Mesodermal cell (in vitro differentiated cells): ENCODE measurements around the gene ARPP21.

ENCODE experiments used
- H3K27ac ChIP-seq: 2 replicates; pipeline ENCODE4 v1.7.0; 2013; ENCODE audit warnings: mild to moderate bottlenecking, low read depth, low read length, moderate library complexity; ENCODE audit not compliant: severe bottlenecking
- H3K36me3 ChIP-seq: 2 replicates; pipeline ENCODE4 v1.7.1; 2013; ENCODE audit warnings: mild to moderate bottlenecking, low read length, moderate library complexity; ENCODE audit not compliant: control insufficient read depth, insufficient read depth
- H3K4me1 ChIP-seq: one replicate; pipeline ENCODE4 v1.7.1; 2013; ENCODE audit warnings: mild to moderate bottlenecking, low read length; ENCODE audit not compliant: insufficient read depth, control insufficient read depth, poor library complexity, severe bottlenecking
- H3K4me3 ChIP-seq: 2 replicates; pipeline ENCODE4 v1.7.0; 2013; ENCODE audit warnings: low read length, control low read depth, mild to moderate bottlenecking; ENCODE audit not compliant: insufficient read depth, poor library complexity, severe bottlenecking; ENCODE audit errors: extremely low read depth
- H3K9me3 ChIP-seq: 2 replicates; pipeline ENCODE4 v1.7.1; 2013; ENCODE audit warnings: mild to moderate bottlenecking, low read length, moderate library complexity; ENCODE audit not compliant: control insufficient read depth
- WGBS, 2 experiments: methylation state at CpG; one replicate each; pipeline ENCODE4 v1.1.5; 2013; ENCODE audit warnings: missing lambda C conversion rate in 2 of 2; ENCODE audit not compliant: insufficient coverage in 2 of 2; 5-methylcytosine and 5-hydroxymethylcytosine counted together

Gene ARPP21

DNA sequence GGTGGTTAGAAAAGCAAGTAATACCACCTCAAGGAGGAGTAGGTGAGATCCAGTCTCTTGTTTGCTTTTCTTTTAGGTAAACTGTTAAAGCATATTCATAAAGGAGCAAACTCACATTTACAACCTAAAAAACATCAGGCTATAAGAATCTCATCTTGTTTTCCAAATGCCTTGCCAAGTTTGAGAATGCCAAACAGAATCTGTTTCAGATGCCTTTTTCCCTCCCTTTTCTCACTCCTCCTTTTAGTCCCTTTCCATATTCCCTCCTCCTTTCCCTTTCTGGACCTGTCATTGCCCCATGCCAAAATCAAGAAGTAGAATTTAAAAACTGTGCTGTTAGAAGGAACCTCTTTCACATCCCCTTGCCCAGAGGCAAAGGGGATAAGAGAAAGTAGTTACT lies 140.3 kb downstream of the ARPP21 start:
- Histone ChIP-seq H3K4me1 (no peaks in the 10 kb centered on the region), H3K36me3 (no peaks in the 10 kb centered on the region), H3K27ac (no peak overlapping the region), H3K9me3 (no peaks in the 10 kb centered on the region), H3K4me3 (no peak overlapping the region)

DNA sequence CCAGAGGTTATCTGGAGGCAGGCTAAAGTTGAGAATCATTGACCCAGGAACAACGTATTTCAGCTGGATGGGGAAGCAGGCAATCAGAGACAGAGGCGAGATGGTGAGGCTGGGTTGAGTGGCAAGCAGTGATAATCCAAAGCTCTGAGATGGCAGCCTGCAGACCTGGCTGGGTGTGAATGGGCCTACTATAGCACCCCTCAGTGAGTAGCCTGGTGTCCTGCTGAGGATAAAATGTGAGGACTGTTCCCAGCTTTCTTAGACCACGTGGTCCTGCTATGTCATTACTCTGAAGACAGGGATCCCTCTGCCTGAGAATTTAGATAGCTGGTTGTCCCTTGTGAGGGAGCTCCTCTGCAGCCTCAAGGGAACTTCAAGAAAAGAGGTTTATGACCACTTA lies 141.5 kb downstream of the ARPP21 start:
- Histone ChIP-seq H3K4me3 (no peak overlapping the region), H3K9me3 (no peaks in the 10 kb centered on the region), H3K4me1 (no peaks in the 10 kb centered on the region), H3K27ac (no peak overlapping the region), H3K36me3 (no peaks in the 10 kb centered on the region)
- WGBS, 2 experiments: 69% methylated on average over 2 to 3 of the region's 3 CpGs

DNA sequence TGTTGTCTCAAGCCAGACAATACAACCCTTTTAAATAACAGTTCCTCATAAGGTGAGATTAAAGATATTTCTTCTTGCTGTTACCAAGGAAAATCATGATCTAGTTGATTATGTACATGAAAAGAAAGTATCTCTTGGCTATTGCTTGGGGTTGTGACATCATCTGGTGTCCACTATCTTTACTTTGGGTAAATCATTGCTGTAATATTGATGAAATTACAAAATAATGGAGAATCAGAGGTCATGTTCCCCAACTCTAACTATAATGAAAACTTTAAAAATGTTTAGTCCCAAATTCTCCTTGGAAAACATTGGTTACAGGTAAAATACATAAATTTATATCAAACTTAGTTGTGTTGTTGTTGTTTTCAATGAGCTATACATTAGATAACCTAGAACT lies 142.2 kb downstream of the ARPP21 start:
- no peaks in the 10 kb centered on the region for H3K9me3 ChIP-seq
- no peaks in the 10 kb centered on the region for H3K4me1 ChIP-seq
- no peak overlapping the region for H3K27ac ChIP-seq
- H3K36me3 ChIP-seq: no peaks in the 10 kb centered on the region
- no peak overlapping the region for H3K4me3 ChIP-seq

DNA sequence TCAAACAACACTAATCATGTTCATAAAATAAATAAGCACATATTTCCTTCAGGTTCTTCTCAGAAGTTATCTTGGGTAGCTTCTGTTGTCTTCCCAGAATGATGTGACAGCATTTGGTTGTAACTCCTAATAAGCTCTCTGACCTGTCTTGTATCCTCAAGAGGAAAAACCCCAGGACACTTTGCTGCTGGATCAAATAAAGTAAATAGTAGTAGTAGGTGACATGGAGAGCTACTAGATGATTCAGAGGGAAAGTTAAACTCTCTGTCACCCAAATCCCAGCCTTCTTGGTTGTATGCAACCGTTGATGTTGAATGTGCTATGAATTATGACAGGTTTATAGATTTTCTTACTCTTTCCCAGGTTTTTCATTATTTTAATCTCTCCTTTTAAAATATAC lies 143.0 kb downstream of the ARPP21 start:
- Histone ChIP-seq H3K9me3 (no peaks in the 10 kb centered on the region), H3K36me3 (no peaks in the 10 kb centered on the region), H3K4me1 (no peaks in the 10 kb centered on the region), H3K4me3 (no peak overlapping the region), H3K27ac (no peak overlapping the region)
- WGBS, 2 experiments: no CpG with 5 or more reads among the region's 1 CpG

DNA sequence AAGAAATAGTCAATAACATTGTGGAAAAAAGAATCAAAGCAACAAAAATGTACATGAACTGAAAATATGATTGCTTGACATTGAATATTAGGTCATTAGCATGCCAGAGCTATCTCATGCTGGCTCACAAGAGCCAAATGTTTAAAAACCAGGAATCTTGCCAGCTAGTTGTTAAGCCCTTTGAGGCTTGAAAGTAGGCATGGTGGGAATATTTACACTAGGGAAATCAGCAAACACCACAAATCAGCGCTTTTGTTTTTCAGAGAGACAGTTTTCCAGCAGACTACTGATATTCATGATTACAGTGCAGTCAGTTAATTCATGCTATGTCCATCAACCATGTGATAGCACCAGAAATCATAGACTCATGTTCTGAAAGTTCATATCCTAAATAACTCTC lies 144.8 kb downstream of the ARPP21 start:
- 90 to 100% methylated on average over 1 of the region's 1 CpG for WGBS, 2 experiments
- H3K27ac ChIP-seq: no peak overlapping the region
- no peak overlapping the region for H3K4me3 ChIP-seq
- no peaks in the 10 kb centered on the region for H3K36me3 ChIP-seq
- H3K4me1 ChIP-seq: no peaks in the 10 kb centered on the region
- H3K9me3 ChIP-seq: no peaks in the 10 kb centered on the region

DNA sequence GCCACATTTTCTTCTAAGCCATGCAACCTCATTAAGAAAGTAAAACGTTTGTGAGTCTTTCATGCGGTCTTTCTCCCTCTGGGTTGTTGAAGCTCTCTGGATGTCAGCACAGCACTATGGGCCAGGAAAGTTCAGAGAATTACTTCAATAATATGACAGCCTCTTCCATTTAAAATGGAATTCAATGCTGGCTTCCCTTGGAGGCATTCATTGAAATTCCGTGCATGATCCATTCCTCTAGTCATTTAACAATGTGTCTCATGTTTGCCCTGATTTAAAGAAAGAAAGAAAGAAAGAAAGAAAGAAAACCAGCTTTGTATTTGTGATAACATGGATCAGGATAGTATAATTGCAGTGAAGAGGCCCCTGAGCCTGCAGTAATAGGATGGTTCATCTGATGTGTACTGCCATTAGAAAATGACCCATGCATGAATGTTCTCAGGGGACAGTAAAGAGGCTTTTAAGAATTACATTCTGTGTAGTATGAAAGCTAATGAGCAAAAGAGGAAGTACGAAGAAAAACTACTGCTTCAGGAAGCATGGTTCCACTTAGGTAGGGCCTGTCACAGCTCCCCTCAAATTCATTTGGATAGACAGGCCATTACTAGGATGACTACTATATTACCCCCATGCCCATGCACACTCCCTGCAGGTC lies 146.0 kb downstream of the ARPP21 start:
- Histone ChIP-seq H3K27ac (no peak overlapping the region), H3K4me3 (no peak overlapping the region), H3K9me3 (no peaks in the 10 kb centered on the region), H3K4me1 (no peaks in the 10 kb centered on the region), H3K36me3 (no peaks in the 10 kb centered on the region)
- 100% methylated on average over 2 of the region's 4 CpGs for WGBS, 2 experiments

DNA sequence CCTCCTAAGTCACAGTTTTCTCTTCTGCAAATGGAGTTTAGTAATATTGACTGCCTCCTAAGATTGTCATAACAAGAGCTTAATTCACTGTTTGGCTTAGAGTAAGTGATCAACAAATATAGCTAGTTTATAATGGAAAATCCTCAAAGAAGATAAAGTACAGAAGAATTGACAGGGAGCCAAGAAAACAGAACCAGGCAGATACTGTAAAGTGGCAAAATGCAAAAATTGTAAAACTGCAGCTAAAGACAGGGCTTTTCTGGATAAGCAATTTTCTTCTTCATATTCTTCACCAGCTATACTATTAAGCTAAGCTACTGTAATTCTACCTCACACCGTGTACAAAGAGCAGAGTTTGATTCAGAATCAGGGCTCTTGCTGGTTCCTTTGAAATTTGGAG lies 148.6 kb downstream of the ARPP21 start:
- Histone ChIP-seq H3K27ac (no peak overlapping the region), H3K9me3 (no peaks in the 10 kb centered on the region), H3K4me3 (no peak overlapping the region), H3K36me3 (no peaks in the 10 kb centered on the region), H3K4me1 (no peaks in the 10 kb centered on the region)
- no CpG with 5 or more reads among the region's 1 CpG for WGBS, 2 experiments

DNA sequence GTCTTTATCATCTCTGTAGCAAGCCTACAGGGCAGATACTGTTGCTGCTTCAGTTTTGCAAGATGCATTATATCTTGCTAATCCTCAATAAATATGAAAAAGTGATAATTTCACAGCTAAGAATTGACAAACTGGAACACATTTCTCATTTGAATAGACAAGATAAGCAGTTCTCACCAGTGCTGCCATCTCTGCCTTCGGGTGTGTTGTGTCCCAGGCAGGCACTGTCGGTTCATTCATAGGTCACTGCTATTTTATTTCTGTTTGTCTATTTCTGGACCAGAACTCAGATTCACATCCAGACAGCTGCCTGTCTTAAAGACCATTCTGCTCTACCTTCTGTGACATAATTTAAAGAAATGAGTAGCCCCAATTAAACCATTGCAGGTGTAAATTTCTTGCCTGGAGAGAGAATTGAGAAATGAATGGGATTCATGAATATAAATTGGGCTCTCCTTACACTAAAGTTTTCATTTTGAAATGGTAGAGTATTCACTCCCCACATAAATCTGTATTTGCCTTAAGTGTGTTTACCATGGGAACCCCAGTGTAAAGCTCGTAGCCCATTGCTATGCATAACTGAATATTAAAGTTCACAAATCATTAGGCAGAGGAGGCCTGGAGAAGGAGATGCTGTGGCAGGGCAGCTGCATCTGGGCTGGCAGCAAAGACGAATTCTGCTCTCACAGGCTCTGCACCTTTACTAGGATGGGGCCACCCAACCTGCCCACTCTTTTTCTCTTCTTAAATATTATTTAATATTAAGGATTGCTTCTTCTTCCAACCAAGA lies 149.9 kb downstream of the ARPP21 start:
- 88 to 100% methylated on average over 1 to 2 of the region's 4 CpGs for WGBS, 2 experiments
- Histone ChIP-seq H3K27ac (no peak overlapping the region), H3K4me1 (no peaks in the 10 kb centered on the region), H3K4me3 (no peak overlapping the region), H3K36me3 (no peaks in the 10 kb centered on the region), H3K9me3 (no peaks in the 10 kb centered on the region)

DNA sequence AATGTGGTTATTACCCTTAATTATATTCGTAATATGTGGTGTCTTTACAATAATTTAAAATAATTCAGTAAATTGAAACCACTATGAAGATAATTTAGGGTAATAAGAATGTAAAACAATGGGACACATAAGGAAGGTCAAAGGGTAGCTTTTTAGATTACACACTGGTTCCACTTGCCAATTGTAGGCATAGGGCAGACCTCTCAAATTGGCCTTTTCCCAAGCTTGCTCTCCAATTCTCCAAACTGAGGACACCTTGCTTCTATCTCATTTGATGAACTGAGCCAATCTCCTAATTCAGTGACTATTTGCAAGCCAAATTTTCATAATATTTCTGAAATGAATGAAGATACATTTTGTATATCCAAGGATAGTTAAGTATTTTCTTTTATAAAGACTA lies 151.4 kb downstream of the ARPP21 start:
- H3K4me1 ChIP-seq: no peaks in the 10 kb centered on the region
- no CpG with 5 or more reads among the region's 1 CpG for WGBS, 2 experiments
- no peak overlapping the region for H3K4me3 ChIP-seq
- no peaks in the 10 kb centered on the region for H3K9me3 ChIP-seq
- no peak overlapping the region for H3K27ac ChIP-seq
- H3K36me3 ChIP-seq: no peaks in the 10 kb centered on the region

DNA sequence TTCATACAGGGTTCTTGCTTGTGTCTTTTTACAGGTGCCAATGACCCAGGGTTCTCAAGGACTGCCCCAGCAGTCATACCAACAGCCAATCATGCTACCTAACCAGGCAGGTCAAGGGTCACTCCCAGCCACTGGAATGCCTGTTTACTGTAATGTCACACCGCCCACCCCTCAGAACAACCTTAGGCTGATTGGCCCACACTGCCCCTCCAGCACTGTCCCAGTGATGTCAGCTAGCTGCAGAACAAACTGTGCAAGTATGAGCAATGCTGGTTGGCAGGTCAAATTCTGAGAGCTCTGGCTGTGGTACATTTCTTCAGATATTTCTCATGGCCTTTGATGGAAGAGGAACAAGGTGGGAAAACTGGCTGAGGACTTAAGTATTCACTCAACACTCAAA lies 154.3 kb downstream of the ARPP21 start:
- H3K27ac ChIP-seq: no peak overlapping the region
- 100% methylated on average over 1 of the region's 1 CpG for WGBS, 2 experiments
- no peaks in the 10 kb centered on the region for H3K9me3 ChIP-seq
- H3K4me3 ChIP-seq: no peak overlapping the region
- H3K4me1 ChIP-seq: no peaks in the 10 kb centered on the region
- no peaks in the 10 kb centered on the region for H3K36me3 ChIP-seq

DNA sequence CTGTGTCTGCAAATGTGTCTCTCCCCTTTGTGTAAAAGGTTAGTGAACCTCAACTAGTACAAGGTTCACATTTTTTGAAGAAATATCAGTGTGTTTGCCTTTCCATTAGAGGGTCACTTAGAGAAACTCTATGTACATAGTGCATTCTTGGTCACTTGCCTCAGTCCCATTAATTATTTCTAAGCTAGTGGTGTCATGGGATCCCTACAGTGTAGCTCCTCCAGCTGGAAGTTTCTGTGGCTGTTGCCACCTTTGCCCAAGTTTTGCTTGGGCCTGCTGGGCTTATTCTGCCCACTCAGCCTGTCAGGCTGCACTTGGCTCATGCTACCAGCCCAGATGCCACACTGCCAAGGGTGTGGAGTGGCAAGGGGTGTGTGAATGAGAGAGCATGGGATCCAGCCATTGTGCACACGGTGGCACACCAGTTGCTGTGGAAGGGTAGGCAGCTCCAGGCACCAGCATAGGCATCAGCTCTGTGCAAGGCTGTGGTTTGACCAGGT lies 161.7 kb downstream of the ARPP21 start:
- H3K4me3 ChIP-seq: no peak overlapping the region
- no peaks in the 10 kb centered on the region for H3K36me3 ChIP-seq
- H3K9me3 ChIP-seq: no peaks in the 10 kb centered on the region
- H3K27ac ChIP-seq: no peak overlapping the region
- 100% methylated on average over 1 of the region's 1 CpG for WGBS, 2 experiments
- H3K4me1 ChIP-seq: no peaks in the 10 kb centered on the region
